Mesendoderm (in vitro differentiated cells): ENCODE data around the gene MTFMT.
"Not testable (repeated sequence)": the region's sequence is repeated elsewhere in the genome, so short reads cannot be mapped to it uniquely, and the experiment has no call there.

Experiments used
- DNase-seq: peaks from one replicate; pipeline ENCODE4 v3.0.0; 2013
- H2AK5ac ChIP-seq: 2 replicates; pipeline ENCODE4 v1.6.1; 2013; ENCODE audit warnings: low read length, inconsistent platforms
- H2BK120ac ChIP-seq: 2 replicates; pipeline ENCODE4 v1.6.1; 2013; ENCODE audit warnings: low read depth, mild to moderate bottlenecking, low read length, moderate library complexity, mixed read lengths
- H2BK15ac ChIP-seq: replicated peaks from 2 replicates; pipeline ENCODE4 v1.6.1; 2013; ENCODE audit warnings: low read depth, mild to moderate bottlenecking, moderate library complexity
- H2BK5ac ChIP-seq: 2 replicates; pipeline ENCODE4 v1.6.1; 2013; ENCODE audit warnings: low read length, inconsistent platforms
- H3K18ac ChIP-seq: 2 replicates; pipeline ENCODE4 v1.6.1; 2013; ENCODE audit warnings: mild to moderate bottlenecking, low read length, mixed read lengths
- H3K23ac ChIP-seq: one replicate; pipeline ENCODE4 v1.6.1; 2013; ENCODE audit warnings: low read length
- H3K27ac ChIP-seq: 2 replicates; pipeline ENCODE4 v1.5.1; 2013; ENCODE audit warnings: low read depth, mild to moderate bottlenecking, inconsistent platforms, low read length, moderate library complexity
- H3K27me3 ChIP-seq: 2 replicates; pipeline ENCODE4 v1.6.1; 2013; ENCODE audit warnings: low read length, control low read depth, mild to moderate bottlenecking, inconsistent platforms; ENCODE audit not compliant: insufficient read depth, poor library complexity
- H3K36me3 ChIP-seq: 2 replicates; pipeline ENCODE4 v1.6.1; 2013; ENCODE audit warnings: low read length, inconsistent platforms; ENCODE audit not compliant: control insufficient read depth, insufficient read depth
- H3K4ac ChIP-seq: one replicate; pipeline ENCODE4 v1.6.1; 2013; ENCODE audit warnings: low read depth, mild to moderate bottlenecking, low read length, moderate library complexity
- H3K4me1 ChIP-seq: 2 replicates; pipeline ENCODE4 v1.6.1; 2013; ENCODE audit warnings: low read depth, low read length, inconsistent platforms; ENCODE audit not compliant: control insufficient read depth
- H3K4me2 ChIP-seq: 2 replicates; pipeline ENCODE4 v1.6.1; 2013; ENCODE audit warnings: low read length
- H3K4me3 ChIP-seq: 2 replicates; pipeline ENCODE4 v1.5.1; 2013; ENCODE audit warnings: mild to moderate bottlenecking, low read length
- H3K56ac ChIP-seq: one replicate; pipeline ENCODE4 v1.6.1; 2013; ENCODE audit warnings: low read length
- H3K79me1 ChIP-seq: 2 replicates; pipeline ENCODE4 v1.6.1; 2013; ENCODE audit warnings: low read length, inconsistent platforms
- H3K79me2 ChIP-seq: 2 replicates; pipeline ENCODE4 v1.6.1; 2013; ENCODE audit warnings: mild to moderate bottlenecking, low read length; ENCODE audit not compliant: control insufficient read depth, insufficient read depth
- H3K9ac ChIP-seq: 2 replicates; pipeline ENCODE4 v1.6.1; 2013; ENCODE audit warnings: low read length, inconsistent platforms
- H4K5ac ChIP-seq: one replicate; pipeline ENCODE4 v1.6.1; 2013; ENCODE audit warnings: low read length
- H4K8ac ChIP-seq: one replicate; pipeline ENCODE4 v1.6.1; 2013; ENCODE audit warnings: low read depth, mild to moderate bottlenecking, control low read depth, low read length, moderate library complexity
- WGBS: extraction: QIAGEN DNeasy Blood & Tissue Kit; methylation state at CpG from one replicate; pipeline ENCODE4 v1.1.7; 2013; ENCODE audit warnings: low lambda C conversion rate, missing lambda C conversion rate; ENCODE audit not compliant: insufficient coverage; ENCODE audit errors: extremely low coverage; 5-methylcytosine and 5-hydroxymethylcytosine counted together

The MTFMT gene

DNA sequence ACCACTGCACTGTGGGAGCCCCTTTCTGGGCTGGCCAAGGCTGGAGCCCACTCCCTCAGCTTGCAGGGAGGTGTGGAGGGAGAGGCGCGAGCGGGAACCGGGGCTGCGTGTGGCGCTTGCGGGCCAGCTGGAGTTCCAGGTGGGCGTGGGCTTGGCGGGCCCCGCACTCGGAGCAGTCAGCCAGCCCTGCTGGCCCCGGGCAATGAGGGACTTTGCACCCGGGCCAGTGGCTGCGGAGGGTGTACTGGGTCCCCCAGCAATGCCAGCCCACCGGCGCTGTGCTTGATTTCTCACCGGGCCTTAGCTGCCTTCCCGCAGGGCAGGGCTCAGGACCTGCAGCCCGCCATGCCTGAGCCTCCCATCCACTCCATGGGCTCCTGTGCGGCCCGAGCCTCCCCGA lies 45.5 kb upstream of the MTFMT start:
- not testable (repeated sequence) for H2BK120ac ChIP-seq, H3K23ac ChIP-seq, H2BK15ac ChIP-seq, H3K56ac ChIP-seq, H3K9ac ChIP-seq, H3K27me3 ChIP-seq, H3K4me2 ChIP-seq, H3K18ac ChIP-seq, H3K4me1 ChIP-seq, H2AK5ac ChIP-seq, H3K27ac ChIP-seq, H3K4ac ChIP-seq, H3K79me1 ChIP-seq, H4K8ac ChIP-seq, H2BK5ac ChIP-seq, H4K5ac ChIP-seq, H3K36me3 ChIP-seq, H3K79me2 ChIP-seq, H3K4me3 ChIP-seq, DNase-seq
- WGBS: no CpG with 5 or more reads among the region's 22 CpGs

GRCh38 chr15:65072617-65073016 lies 43.2 kb upstream of the MTFMT start:
- H3K4me1 ChIP-seq: peaks cover 5% of the 10 kb centered on the region
- H3K27me3 ChIP-seq: no peaks in the 10 kb centered on the region
- no peak overlapping the region for H2AK5ac ChIP-seq
- H3K18ac ChIP-seq: no peak overlapping the region
- H3K4ac ChIP-seq: no peak overlapping the region
- H3K79me2 ChIP-seq: no peaks in the 10 kb centered on the region
- no peak overlapping the region for H3K27ac ChIP-seq
- no peak overlapping the region for H2BK120ac ChIP-seq
- no peak overlapping the region for H3K9ac ChIP-seq
- H3K23ac ChIP-seq: no peak overlapping the region
- no peak overlapping the region for H3K4me3 ChIP-seq
- no peaks in the 10 kb centered on the region for H3K36me3 ChIP-seq
- H4K8ac ChIP-seq: no peak overlapping the region
- H3K4me2 ChIP-seq: no peak overlapping the region
- no peaks in the 10 kb centered on the region for H3K79me1 ChIP-seq
- DNase-seq: no peak
- H3K56ac ChIP-seq: no peak overlapping the region
- H2BK5ac ChIP-seq: no peak overlapping the region
- H4K5ac ChIP-seq: no peak overlapping the region
- H2BK15ac ChIP-seq: no peak overlapping the region
- no CpG with 5 or more reads among the region's 3 CpGs for WGBS

GRCh38 chr15:65072027-65072426 lies 42.6 kb upstream of the MTFMT start:
- Histone ChIP-seq H3K23ac (no peak overlapping the region), H3K27me3 (no peaks in the 10 kb centered on the region), H3K79me2 (no peaks in the 10 kb centered on the region), H2BK120ac (no peak overlapping the region), H2AK5ac (no peak overlapping the region), H3K18ac (no peak overlapping the region), H3K79me1 (no peaks in the 10 kb centered on the region), H3K4me2 (no peak overlapping the region), H3K4me3 (no peak overlapping the region), H2BK5ac (no peak overlapping the region), H3K9ac (no peak overlapping the region), H4K8ac (no peak overlapping the region), H3K56ac (no peak overlapping the region), H3K27ac (no peak overlapping the region), H3K36me3 (no peaks in the 10 kb centered on the region), H2BK15ac (no peak overlapping the region), H4K5ac (no peak overlapping the region), H3K4me1 (peaks cover 5% of the 10 kb centered on the region), H3K4ac (no peak overlapping the region)
- no peak for DNase-seq
- WGBS: no CpG with 5 or more reads among the region's 1 CpG

- no peak overlapping the region for H2BK5ac ChIP-seq
- no peak overlapping the region for H2BK15ac ChIP-seq
- no peak overlapping the region for H3K4me3 ChIP-seq
- H3K18ac ChIP-seq: no peak overlapping the region
- H4K5ac ChIP-seq: no peak overlapping the region
- no peak overlapping the region for H3K9ac ChIP-seq
- no peak overlapping the region for H4K8ac ChIP-seq
- no peaks in the 10 kb centered on the region for H3K36me3 ChIP-seq
- no peaks in the 10 kb centered on the region for H3K27me3 ChIP-seq
- no peak overlapping the region for H3K4me2 ChIP-seq
- no peaks in the 10 kb centered on the region for H3K79me2 ChIP-seq
- H2BK120ac ChIP-seq: no peak overlapping the region
- H2AK5ac ChIP-seq: no peak overlapping the region
- WGBS: no CpG with 5 or more reads among the region's 5 CpGs
- no peak overlapping the region for H3K23ac ChIP-seq
- no peak overlapping the region for H3K4ac ChIP-seq
- DNase-seq: no peak
- H3K56ac ChIP-seq: no peak overlapping the region
- no peaks in the 10 kb centered on the region for H3K79me1 ChIP-seq
- peaks cover 7% of the 10 kb centered on the region for H3K4me1 ChIP-seq
- no peak overlapping the region for H3K27ac ChIP-seq
Measured at GRCh38 chr15:65071381-65071811, 42.0 kb upstream of the MTFMT start.

DNA sequence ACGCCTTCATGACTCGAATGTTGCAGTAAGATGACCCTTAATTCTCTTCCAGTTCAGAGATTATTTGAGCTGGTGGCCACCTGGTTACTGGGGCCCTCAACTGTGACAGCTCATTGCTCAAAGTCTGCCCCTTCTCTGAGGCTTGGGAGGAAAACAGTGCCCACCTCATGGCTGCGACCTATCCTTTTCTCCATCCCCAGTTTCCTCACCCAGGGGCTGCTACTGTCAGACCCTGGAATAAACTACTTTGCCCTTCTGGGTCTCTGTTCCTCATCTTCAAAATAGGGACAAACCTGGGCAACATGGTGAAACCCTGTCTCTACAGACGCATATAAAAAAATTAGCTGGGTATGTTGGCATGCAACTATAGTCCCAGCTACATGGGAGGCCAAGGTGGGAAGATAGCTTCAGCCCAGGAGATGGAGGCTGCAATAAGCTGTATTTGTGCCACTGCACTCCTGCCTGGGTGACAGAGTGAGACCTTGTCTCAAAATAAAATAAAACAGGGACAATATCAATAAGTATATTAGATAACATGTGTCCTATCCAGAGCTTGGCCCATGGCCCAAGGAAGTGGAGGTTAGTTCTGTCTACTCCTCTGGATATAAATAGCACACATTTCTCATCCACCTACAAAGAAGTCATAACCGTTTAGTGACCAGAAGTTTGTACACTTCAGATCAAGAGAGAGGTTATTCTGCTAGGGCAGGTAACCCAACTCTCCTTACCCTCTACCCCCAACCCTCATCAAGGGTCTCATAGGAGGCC lies 40.5 kb upstream of the MTFMT start:
- Histone ChIP-seq H2BK120ac (no peak overlapping the region), H3K18ac (no peak overlapping the region), H3K4me1 (peaks cover 14% of the 10 kb centered on the region), H3K23ac (no peak overlapping the region), H3K27ac (no peak overlapping the region), H3K56ac (no peak overlapping the region), H2BK15ac (no peak overlapping the region), H3K4me3 (no peak overlapping the region), H3K4me2 (no peak overlapping the region), H3K36me3 (no peaks in the 10 kb centered on the region), H3K4ac (no peak overlapping the region), H3K9ac (no peak overlapping the region), H3K27me3 (no peaks in the 10 kb centered on the region), H3K79me2 (no peaks in the 10 kb centered on the region), H4K5ac (no peak overlapping the region), H3K79me1 (peaks cover 3% of the 10 kb centered on the region), H2AK5ac (peak overlapping the region; percentile 46), H2BK5ac (no peak overlapping the region), H4K8ac (no peak overlapping the region)
- DNase-seq: no peak
- no CpG with 5 or more reads among the region's 5 CpGs for WGBS

- Histone ChIP-seq H3K18ac (no peak overlapping the region), H3K4me1 (peaks cover 14% of the 10 kb centered on the region), H3K79me1 (peaks cover 3% of the 10 kb centered on the region), H2BK5ac (no peak overlapping the region), H2BK15ac (no peak overlapping the region), H4K8ac (no peak overlapping the region), H4K5ac (no peak overlapping the region), H3K36me3 (no peaks in the 10 kb centered on the region), H3K27me3 (no peaks in the 10 kb centered on the region), H3K9ac (no peak overlapping the region), H3K4me2 (no peak overlapping the region), H3K23ac (no peak overlapping the region), H3K4me3 (no peak overlapping the region), H3K56ac (peak overlapping the region; percentile 57), H3K4ac (no peak overlapping the region), H3K27ac (no peak overlapping the region), H2BK120ac (no peak overlapping the region), H2AK5ac (no peak overlapping the region), H3K79me2 (no peaks in the 10 kb centered on the region)
- no CpG with 5 or more reads among the region's 1 CpG for WGBS
- no peak for DNase-seq
Measured at GRCh38 chr15:65069179-65069578, 39.7 kb upstream of the MTFMT start.
